ENCODE measurements around the gene SMG6. TPM values are rescaled to one million over a fixed set of nuclear protein-coding genes. Genes with fewer than 3 reads are reported as not detected.

Gene SMG6
- total RNA-seq, 1 donor from 2014 or later = 43.0 TPM

DNA sequence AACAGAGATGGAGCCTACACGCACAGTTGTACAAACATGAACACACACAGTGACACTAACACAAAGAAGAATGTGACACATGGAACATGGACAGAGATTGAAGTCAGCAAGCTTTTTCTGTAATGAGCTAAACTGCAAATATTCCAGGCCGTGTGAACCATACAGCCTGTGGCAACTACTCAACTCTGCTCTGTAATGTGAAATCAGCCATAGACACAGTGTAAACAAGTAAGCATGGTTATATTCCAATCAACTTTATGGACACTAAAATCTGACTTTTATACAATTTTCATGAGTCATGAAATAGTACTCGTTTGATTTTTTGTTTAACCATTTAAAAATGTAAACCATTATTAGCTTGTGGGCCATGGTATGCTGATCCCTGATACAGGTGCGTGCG, 120.2 kb downstream of the SMG6 start:
- peaks cover 59% of the 10 kb centered on the region for H3K36me3 Mint-ChIP-seq (ENCODE audit: low read depth)
- no peaks in the 10 kb centered on the region for H3K9me3 Mint-ChIP-seq
- no peak overlapping the region for H3K4me3 Mint-ChIP-seq (ENCODE audit: low read depth)
- H3K27ac Mint-ChIP-seq = no peak overlapping the region
- intact Hi-C loops (cut with micrococcal nuclease) = no loop called here
- H3K4me1 Mint-ChIP-seq (ENCODE audit: low read depth) = peaks cover 16% of the 10 kb centered on the region
- no peak for DNase-seq (ENCODE audit: low spot score)
- no peaks in the 10 kb centered on the region for H3K27me3 Mint-ChIP-seq (ENCODE audit: low read depth)

DNA sequence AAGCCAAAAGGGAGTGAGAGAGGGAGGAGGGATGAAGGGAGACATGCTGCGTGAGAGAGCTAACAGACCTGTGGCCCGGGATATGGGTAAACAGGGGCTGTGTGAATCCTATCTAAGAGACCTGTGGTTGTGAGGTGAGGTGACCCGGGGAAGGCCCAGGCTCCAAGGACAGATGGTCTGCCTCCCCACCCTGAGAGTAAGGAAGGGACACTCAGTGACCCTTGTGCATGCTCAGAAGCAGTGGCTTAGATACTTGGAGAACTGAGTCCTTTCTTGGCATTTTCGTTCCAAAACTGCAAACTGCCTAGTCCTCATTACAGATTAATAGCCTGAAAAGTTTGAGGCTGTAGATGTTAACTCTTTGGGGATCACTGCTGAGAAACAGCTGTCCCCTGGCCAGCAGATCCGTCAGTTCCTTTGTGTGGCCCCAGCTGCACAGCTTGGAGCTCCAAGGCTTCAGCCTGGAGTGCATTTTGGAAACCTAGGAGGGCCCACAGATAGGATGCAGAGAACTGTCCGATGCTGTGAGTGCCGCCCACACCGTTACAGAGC, 121.6 kb downstream of the SMG6 start:
- no peaks in the 10 kb centered on the region for H3K9me3 Mint-ChIP-seq
- no peak overlapping the region for H3K27ac Mint-ChIP-seq
- peaks cover 55% of the 10 kb centered on the region for H3K36me3 Mint-ChIP-seq (ENCODE audit: low read depth)
- intact Hi-C loops (cut with micrococcal nuclease) = no loop called here
- H3K4me3 Mint-ChIP-seq (ENCODE audit: low read depth) = no peak overlapping the region
- H3K4me1 Mint-ChIP-seq (ENCODE audit: low read depth) = peaks cover 21% of the 10 kb centered on the region
- no peak for DNase-seq (ENCODE audit: low spot score)
- H3K27me3 Mint-ChIP-seq (ENCODE audit: low read depth) = no peaks in the 10 kb centered on the region

DNA sequence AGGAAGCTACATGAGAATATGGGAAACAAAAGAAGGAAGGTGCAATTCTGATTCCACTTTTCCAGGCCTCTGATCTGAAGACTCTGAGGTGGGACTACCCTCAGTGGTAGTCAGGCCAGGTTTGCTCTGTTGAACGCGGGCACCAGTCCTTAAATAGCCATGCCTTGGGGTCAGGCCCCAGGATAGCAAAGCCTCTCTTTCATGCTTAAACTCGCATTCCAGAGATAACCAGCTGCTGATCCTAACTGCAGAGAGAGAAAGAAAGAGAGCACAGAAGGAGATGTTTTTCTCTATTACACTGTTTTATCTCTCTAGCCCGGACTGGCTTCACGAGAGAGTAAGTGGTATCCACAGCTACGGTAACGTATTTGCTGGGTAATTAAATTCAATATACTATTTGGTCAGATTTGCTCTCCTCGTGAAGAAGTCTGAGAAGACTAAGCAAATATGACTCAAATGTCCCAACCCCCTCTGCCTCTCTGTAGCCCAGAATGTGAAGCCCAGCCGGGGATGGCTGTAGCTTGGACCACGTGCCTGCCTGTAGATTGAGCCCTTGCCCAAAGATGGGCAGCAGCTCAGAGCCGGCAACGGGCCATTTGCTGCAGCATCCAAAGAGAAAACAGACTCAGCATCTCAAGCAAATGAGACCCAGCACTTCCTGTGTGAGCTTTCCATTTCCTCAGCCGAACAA, 122.2 kb downstream of the SMG6 start:
- Mint-ChIP-seq H3K27me3 (ENCODE audit: low read depth) (no peaks in the 10 kb centered on the region), H3K4me1 (ENCODE audit: low read depth) (peaks cover 23% of the 10 kb centered on the region), H3K4me3 (ENCODE audit: low read depth) (no peak overlapping the region), H3K9me3 (no peaks in the 10 kb centered on the region), H3K27ac (no peak overlapping the region), H3K36me3 (ENCODE audit: low read depth) (peaks cover 52% of the 10 kb centered on the region)
- intact Hi-C loops (cut with micrococcal nuclease) = no loop called here
- no peak for DNase-seq (ENCODE audit: low spot score)

DNA sequence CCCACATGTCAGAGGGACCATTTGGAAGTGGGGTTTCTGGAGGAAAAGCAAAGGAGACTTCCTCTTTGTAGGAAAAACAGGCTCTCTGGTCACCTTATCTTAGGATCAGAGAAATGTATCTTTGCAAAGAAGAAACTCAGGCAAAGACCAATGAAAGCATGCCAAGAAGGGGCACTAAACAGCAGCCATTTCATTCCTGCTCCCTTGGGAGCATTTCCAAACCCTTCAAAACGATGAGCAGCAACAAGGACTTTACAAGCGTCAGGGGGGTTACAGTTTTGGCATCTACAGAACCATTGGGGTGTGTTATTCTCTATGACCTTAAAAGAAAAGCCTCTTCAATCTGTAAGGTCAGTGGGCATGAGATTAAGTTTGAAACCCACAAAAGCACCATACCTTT, 122.8 kb downstream of the SMG6 start:
- peaks cover 26% of the 10 kb centered on the region for H3K4me1 Mint-ChIP-seq (ENCODE audit: low read depth)
- H3K36me3 Mint-ChIP-seq (ENCODE audit: low read depth) = peaks cover 46% of the 10 kb centered on the region
- H3K27ac Mint-ChIP-seq = no peak overlapping the region
- no peaks in the 10 kb centered on the region for H3K27me3 Mint-ChIP-seq (ENCODE audit: low read depth)
- H3K9me3 Mint-ChIP-seq = no peaks in the 10 kb centered on the region
- intact Hi-C loops (cut with micrococcal nuclease) = no loop called here
- no peak overlapping the region for H3K4me3 Mint-ChIP-seq (ENCODE audit: low read depth)
- DNase-seq (ENCODE audit: low spot score) = no peak

DNA sequence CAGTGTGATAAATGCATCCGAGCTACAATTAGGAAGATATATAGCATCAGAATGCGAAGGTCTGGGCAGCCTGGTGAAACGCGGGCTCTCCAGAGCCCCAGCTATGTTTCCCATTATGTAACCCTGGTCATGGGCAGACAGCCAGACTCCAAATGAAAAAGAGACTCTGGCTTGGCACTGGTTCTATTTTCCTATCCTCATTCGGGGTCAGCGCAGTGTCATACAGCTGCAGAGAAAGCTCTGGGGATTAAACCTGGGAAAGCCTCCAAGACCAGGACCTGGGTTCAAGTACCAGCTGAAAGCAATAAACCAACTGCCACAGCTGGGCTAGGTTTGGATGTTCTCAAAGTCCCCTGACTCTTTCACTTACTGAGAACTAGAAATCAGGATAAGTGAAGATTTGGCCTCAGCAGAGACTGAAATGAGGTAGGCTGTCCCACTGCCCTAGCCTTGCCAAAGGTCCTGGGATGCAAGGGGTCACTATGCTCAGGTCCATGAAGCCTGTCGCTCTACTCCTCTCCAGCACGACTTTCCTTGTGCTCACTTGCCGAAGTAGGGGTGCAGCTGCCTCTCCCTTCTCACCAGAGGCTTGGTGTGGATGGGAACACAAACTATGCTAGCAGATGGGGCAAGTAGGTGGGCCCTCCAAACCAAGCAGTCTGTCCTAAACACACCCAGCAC, 123.8 kb downstream of the SMG6 start:
- DNase-seq (ENCODE audit: low spot score) = no peak
- no peak overlapping the region for H3K27ac Mint-ChIP-seq
- no peaks in the 10 kb centered on the region for H3K9me3 Mint-ChIP-seq
- peaks cover 32% of the 10 kb centered on the region for H3K4me1 Mint-ChIP-seq (ENCODE audit: low read depth)
- H3K36me3 Mint-ChIP-seq (ENCODE audit: low read depth) = peaks cover 40% of the 10 kb centered on the region
- intact Hi-C loops (cut with micrococcal nuclease) = no loop called here
- no peak overlapping the region for H3K4me3 Mint-ChIP-seq (ENCODE audit: low read depth)
- H3K27me3 Mint-ChIP-seq (ENCODE audit: low read depth) = no peaks in the 10 kb centered on the region

DNA sequence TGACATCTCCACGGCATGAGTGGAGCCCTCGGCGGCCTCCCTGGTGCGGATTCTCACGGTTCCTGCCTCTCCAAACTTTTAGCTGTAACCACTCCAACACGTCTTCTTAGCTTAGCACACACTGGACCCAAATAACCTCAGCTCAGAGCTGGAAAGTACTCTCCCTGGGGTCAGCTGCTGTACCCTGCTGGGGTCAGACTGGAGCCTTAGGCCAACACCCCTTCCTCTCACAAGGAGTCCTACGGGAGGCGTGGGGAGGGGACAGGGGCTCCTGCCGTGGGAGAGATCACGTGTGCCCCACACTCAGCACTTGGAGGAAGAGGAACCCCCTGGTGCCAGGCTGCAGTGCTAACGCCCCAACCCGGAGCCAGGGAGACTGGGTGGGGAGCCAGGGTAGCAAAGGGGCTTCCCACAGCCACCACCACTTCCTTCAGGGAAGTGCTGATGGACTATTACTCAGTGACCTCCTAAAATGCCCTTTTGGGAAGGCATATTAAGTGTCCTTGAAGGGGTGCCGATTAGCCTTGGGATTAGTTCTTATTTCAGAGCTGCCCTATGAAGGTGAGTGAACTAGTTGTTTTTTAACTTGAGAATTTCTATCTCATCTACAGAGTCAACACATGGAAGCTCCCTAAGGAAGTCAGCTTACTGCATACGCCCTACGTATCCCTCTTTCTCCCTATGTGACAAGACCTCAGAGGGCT, 124.6 kb downstream of the SMG6 start:
- H3K27ac Mint-ChIP-seq = no peak overlapping the region
- no peaks in the 10 kb centered on the region for H3K9me3 Mint-ChIP-seq
- no peak overlapping the region for H3K4me3 Mint-ChIP-seq (ENCODE audit: low read depth)
- peaks cover 32% of the 10 kb centered on the region for H3K4me1 Mint-ChIP-seq (ENCODE audit: low read depth)
- intact Hi-C loops (cut with micrococcal nuclease) = no loop called here
- H3K36me3 Mint-ChIP-seq (ENCODE audit: low read depth) = peaks cover 47% of the 10 kb centered on the region
- H3K27me3 Mint-ChIP-seq (ENCODE audit: low read depth) = no peaks in the 10 kb centered on the region
- DNase-seq (ENCODE audit: low spot score) = no peak

DNA sequence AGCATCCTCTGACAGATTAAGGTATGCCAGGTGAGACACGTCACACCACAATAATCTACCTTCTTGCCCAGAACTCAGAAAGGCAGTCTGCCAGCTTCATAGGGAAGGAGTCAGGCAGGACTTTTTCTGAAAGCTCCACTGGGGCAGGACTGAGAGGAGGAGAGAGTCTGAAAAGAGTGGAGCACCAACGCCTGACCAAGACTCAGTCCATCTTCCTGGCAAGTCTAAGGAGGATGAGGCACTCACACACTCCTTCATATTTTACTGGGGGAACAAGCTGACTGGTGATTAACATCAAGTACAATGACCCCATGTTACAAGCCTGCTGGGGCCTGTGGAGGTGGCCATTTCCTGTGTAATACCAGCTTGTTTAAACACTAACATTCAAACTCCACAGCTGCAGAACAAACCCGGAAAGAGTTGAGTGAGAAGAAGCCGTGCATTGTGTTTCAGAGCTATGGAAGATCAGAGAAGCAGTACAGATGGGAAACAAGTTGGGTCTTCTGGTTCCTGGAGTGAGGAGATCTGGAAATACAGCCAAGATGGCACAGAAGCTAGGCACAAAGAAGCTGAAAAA, 126.3 kb downstream of the SMG6 start:
- Mint-ChIP-seq H3K36me3 (ENCODE audit: low read depth) (peaks cover 41% of the 10 kb centered on the region), H3K27ac (no peak overlapping the region), H3K4me3 (ENCODE audit: low read depth) (no peak overlapping the region), H3K27me3 (ENCODE audit: low read depth) (no peaks in the 10 kb centered on the region), H3K9me3 (no peaks in the 10 kb centered on the region), H3K4me1 (ENCODE audit: low read depth) (peaks cover 34% of the 10 kb centered on the region)
- intact Hi-C loops (cut with micrococcal nuclease) = no loop called here
- DNase-seq (ENCODE audit: low spot score) = no peak

DNA sequence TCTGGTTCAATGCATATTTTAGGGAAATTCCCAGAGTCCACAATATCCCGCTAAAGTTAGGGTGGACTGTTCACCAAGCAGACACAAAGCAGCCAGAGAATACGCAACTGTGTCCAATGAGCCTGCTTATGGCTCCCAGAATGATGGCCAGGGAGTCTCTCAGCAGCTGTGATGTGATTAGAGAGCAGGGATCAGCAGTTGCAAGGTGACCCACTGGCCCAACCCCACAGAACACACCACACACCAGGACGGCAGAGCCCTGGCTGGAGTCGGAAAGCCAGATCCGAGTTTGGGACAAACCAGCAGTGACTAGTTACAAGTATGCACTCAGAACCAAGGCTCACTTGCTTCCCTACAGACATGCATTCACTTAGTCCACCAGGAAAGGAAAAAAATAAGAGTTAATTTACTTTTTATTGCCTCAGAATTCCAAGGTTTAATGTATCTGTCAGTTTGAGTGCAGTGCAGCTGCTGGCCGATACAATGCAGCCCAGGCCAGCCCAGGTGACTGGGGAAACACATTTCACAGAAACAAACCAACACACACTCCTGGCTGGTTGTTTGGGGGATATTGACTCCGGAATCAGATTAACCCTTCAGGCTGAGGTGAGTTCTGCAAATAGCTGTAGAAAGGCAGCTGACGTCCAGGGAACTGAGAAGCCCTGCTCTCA, 127.0 kb downstream of the SMG6 start:
- no peak overlapping the region for H3K27ac Mint-ChIP-seq
- no peak overlapping the region for H3K4me3 Mint-ChIP-seq (ENCODE audit: low read depth)
- intact Hi-C loops (cut with micrococcal nuclease) = no loop called here

DNA sequence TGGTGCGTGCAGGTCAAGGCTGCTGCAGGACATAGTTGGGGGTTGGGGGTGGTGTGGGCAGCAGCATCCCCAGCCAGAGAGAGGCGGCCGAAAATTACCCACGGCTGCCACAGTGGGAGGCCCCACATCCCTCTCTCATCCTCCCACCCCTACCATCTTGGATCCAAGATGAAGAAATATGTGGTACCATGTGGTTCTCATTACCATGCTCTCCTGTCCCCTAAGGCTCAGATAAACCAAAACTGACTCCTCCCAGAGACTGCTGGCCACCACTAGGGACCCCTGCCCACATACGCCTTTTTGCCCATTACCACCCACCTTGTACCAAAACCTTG, 128.3 kb downstream of the SMG6 start:
- no peak for DNase-seq (ENCODE audit: low spot score)
- Mint-ChIP-seq H3K36me3 (ENCODE audit: low read depth) (peaks cover 37% of the 10 kb centered on the region), H3K27me3 (ENCODE audit: low read depth) (no peaks in the 10 kb centered on the region), H3K9me3 (no peaks in the 10 kb centered on the region), H3K4me1 (ENCODE audit: low read depth) (peaks cover 25% of the 10 kb centered on the region), H3K27ac (no peak overlapping the region), H3K4me3 (ENCODE audit: low read depth) (no peak overlapping the region)
- intact Hi-C loops (cut with micrococcal nuclease) = no loop called here

More for the DNA sequence above, 127.0 kb downstream of the SMG6 start:
- no peaks in the 10 kb centered on the region for H3K9me3 Mint-ChIP-seq
- H3K36me3 Mint-ChIP-seq (ENCODE audit: low read depth) = peaks cover 37% of the 10 kb centered on the region
- no peaks in the 10 kb centered on the region for H3K27me3 Mint-ChIP-seq (ENCODE audit: low read depth)
- no peak for DNase-seq (ENCODE audit: low spot score)
- peaks cover 29% of the 10 kb centered on the region for H3K4me1 Mint-ChIP-seq (ENCODE audit: low read depth)

DNA sequence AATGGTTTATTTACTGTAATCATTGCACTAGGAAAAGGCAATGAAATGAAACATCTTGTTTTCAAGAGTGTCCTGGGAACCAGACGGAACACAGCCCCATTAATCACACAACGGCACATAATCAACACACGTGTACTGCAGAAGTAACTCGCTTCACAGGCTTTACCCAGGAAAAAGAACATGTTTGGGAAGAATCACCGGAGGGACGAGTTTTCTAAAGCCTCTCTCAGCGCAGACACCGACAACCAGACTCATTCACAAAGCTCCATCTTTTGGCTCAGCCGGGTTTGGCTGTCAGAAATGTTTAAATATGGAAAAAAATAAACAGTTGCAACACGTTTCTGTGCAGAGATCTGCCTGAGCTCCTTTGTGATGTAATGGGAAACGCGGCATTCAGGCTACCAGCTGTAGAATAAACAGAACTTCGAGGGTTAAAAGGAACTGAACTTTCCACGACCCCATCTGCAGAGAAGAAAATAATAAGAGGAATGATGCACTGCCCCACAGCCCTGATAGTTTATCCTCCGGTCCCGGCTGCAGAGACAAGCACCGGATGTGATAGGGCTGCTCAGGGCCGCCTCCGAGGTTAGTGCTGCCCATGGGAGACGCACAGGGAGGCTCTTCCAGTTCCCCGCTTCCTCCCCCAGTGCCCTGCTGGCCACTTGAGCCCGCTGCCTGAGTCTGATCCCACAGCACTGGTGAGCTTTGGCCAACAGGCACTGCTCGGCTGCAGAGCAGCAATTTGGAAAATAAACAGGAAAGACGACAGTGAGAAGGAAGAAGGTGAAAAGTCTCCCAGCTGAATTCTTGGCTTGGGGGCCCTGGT, 128.9 kb downstream of the SMG6 start:
- DNase-seq (ENCODE audit: low spot score) = no peak
- Mint-ChIP-seq H3K27ac (no peak overlapping the region), H3K36me3 (ENCODE audit: low read depth) (peaks cover 37% of the 10 kb centered on the region), H3K4me3 (ENCODE audit: low read depth) (no peak overlapping the region), H3K27me3 (ENCODE audit: low read depth) (no peaks in the 10 kb centered on the region), H3K4me1 (ENCODE audit: low read depth) (peaks cover 22% of the 10 kb centered on the region), H3K9me3 (no peaks in the 10 kb centered on the region)
- intact Hi-C loops (cut with micrococcal nuclease) = no loop called here

DNA sequence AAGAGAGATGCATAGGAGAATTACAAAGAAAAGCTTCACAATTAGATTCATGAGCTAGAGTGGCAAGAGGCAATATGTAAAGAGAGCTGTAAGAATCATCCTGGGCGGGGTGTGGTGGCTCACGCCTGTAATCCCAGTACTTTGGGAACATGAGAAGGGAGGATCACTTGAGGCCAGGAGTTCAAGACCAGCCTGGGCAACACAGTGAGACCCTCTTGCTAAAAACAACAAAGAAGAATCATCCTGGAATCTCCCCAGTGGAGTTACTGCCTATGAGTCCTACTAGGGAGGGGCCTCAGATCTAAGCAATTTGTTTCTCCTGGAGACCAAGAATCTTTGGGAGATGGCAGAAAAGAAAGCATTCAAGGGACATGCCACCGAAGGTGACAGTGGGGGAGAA, 129.6 kb downstream of the SMG6 start:
- no peak for DNase-seq (ENCODE audit: low spot score)
- no peak overlapping the region for H3K27ac Mint-ChIP-seq
- H3K36me3 Mint-ChIP-seq (ENCODE audit: low read depth) = peaks cover 43% of the 10 kb centered on the region
- H3K9me3 Mint-ChIP-seq = no peaks in the 10 kb centered on the region
- H3K4me1 Mint-ChIP-seq (ENCODE audit: low read depth) = peaks cover 22% of the 10 kb centered on the region
- no peaks in the 10 kb centered on the region for H3K27me3 Mint-ChIP-seq (ENCODE audit: low read depth)
- intact Hi-C loops (cut with micrococcal nuclease) = no loop called here
- no peak overlapping the region for H3K4me3 Mint-ChIP-seq (ENCODE audit: low read depth)

DNA sequence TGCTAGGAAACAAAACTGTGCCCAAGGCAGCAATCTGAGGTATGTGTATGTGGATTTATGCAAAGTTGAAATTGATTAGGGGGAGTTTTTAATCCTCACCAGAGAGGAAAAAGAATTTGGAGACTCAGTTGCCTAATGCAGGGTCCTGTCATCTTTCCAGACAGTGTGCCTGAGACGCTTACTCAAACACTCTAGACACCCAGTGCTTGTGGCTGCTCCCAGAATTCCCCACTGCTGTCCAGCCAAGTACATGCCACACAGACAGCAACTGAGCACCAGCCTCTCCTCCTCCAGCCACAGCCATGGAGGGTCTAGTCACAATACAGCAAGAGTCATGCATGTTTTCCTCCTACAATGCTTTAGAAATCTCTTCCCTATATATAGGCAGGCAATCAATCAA, 130.6 kb downstream of the SMG6 start:
- no peaks in the 10 kb centered on the region for H3K9me3 Mint-ChIP-seq
- no peaks in the 10 kb centered on the region for H3K27me3 Mint-ChIP-seq (ENCODE audit: low read depth)
- no peak overlapping the region for H3K27ac Mint-ChIP-seq
- H3K36me3 Mint-ChIP-seq (ENCODE audit: low read depth) = peaks cover 43% of the 10 kb centered on the region
- no peak for DNase-seq (ENCODE audit: low spot score)
- intact Hi-C loops (cut with micrococcal nuclease) = no loop called here
- H3K4me1 Mint-ChIP-seq (ENCODE audit: low read depth) = peaks cover 18% of the 10 kb centered on the region
- H3K4me3 Mint-ChIP-seq (ENCODE audit: low read depth) = no peak overlapping the region

Data from activated T-helper 2 cell treated with anti-CD3 and anti-CD28 coated beads, Interferon-gamma antibody, Interleukin-2, Interleukin-4, amounts not matched to agents 10 μg/mL and 5 μg/mL and 100 μg/mL, durations not matched to agents 14 hours and 24 hours and 36 hours (primary cell).